K562 (cell line): ENCODE measurements around the gene PUSL1. TPM values are rescaled to one million over a fixed set of nuclear protein-coding genes. Genes with fewer than 3 reads are reported as not detected.

ENCODE experiments used
- ATF1 ChIP-seq, 2 experiments: fragments of 450-650 bp in 1 of 2; IDR thresholded peaks; 2 replicates each; pipeline ENCODE4 v1.6.1; 2016; ENCODE audit warnings: missing compliant biosample characterization in 1 of 2, missing genetic modification characterization in 1 of 2
- KDM4B ChIP-seq, 2 experiments: fragments of 450-650 bp in 1 of 2; sonication (generic) in 1 of 2; IDR thresholded peaks; 2 replicates each; pipeline ENCODE4 v1.6.1; 2016 to 2017; ENCODE audit warnings: borderline replicate concordance in 2 of 2, antibody characterized with exemption in 1 of 2, low read depth in 1 of 2, mild to moderate bottlenecking in 1 of 2
- NCOA1 ChIP-seq: fragments of 450-650 bp; IDR thresholded peaks from 2 replicates; pipeline ENCODE4 v1.6.1; 2016; ENCODE audit warnings: low read depth
- NR3C1 ChIP-seq: sonication (generic); formaldehyde crosslinking; IDR thresholded peaks from 2 replicates; pipeline ENCODE4 v1.8.1; 2022; ENCODE audit warnings: missing genetic modification reagents
- PHF8 ChIP-seq: fragments of 200-600 bp; sonication (generic); IDR thresholded peaks from 2 replicates; pipeline ENCODE4 v1.6.1; 2012; ENCODE audit warnings: mixed run types, mild to moderate bottlenecking, inconsistent platforms, low read length, moderate library complexity, borderline replicate concordance
- RBM15 ChIP-seq: fragments of 200-400 bp; formaldehyde crosslinking; IDR thresholded peaks from 2 replicates; pipeline ENCODE4 v1.6.1; 2018; ENCODE audit warnings: mild to moderate bottlenecking, low read length, moderate library complexity; ENCODE audit not compliant: insufficient read depth
- RBM34 ChIP-seq: fragments of 200-400 bp; formaldehyde crosslinking; IDR thresholded peaks from 2 replicates; pipeline ENCODE4 v1.6.1; 2018; ENCODE audit warnings: low read length, borderline replicate concordance; ENCODE audit not compliant: insufficient read depth
- RFX1 ChIP-seq: fragments of 450-650 bp; IDR thresholded peaks from 2 replicates; pipeline ENCODE4 v1.6.1; 2016; ENCODE audit warnings: mild to moderate bottlenecking, moderate library complexity
- TAL1 ChIP-seq: fragments of 450-650 bp; IDR thresholded peaks from 2 replicates; pipeline ENCODE4 v1.6.1; 2016; ENCODE audit warnings: mild to moderate bottlenecking
- TEAD2 ChIP-seq: fragments of 450-650 bp; IDR thresholded peaks from 2 replicates; pipeline ENCODE4 v1.6.1; 2016; ENCODE audit warnings: missing genetic modification characterization, control low read depth, missing compliant biosample characterization
- ZNF311 ChIP-seq: fragments of 250-450 bp; sonication (Bioruptor Pico); IDR thresholded peaks from 2 replicates; pipeline ENCODE4 v1.4.0; 2020; ENCODE audit warnings: mild to moderate bottlenecking, moderate library complexity
- ZNF384 ChIP-seq: IDR thresholded peaks from 2 replicates; pipeline ENCODE4 v1.6.1; 2012; ENCODE audit warnings: low read depth, low read length, improper control_type of control experiment
- ZNF507 ChIP-seq: conservative IDR thresholded peaks from 2 replicates; pipeline ENCODE4 v1.6.1; 2017; ENCODE audit warnings: missing genetic modification characterization, missing compliant biosample characterization
- polyA plus RNA-seq, 8 experiments: library from polyadenylated mRNA; depleted of rRNA in 4 of 8; stranded (reverse) in 5 of 8; unstranded in 3 of 8; fragments of >200 nt; fragmentation: Nextera tagmentation in 2 of 8; fragmentation: Illumina TruSeq in 1 of 8; extraction: Ambion mirVana in 2 of 8; extraction: Trizol in 1 of 8; gene quantifications; 2 replicates each; pipeline versions ENCODE4 v1.2.1 to v1.2.3, GENCODE V29; 2011 to 2014; ENCODE audit warnings: inconsistent platforms in 1 of 8, missing spikeins in 1 of 8
- total RNA-seq, 7 experiments: library from RNA; depleted of rRNA in 6 of 7; stranded (reverse); fragments of >200 nt in 6 of 7; fragmentation: Illumina TruSeq in 2 of 7; extraction: Trizol in 2 of 7; gene quantifications; 2 replicates each; pipeline versions ENCODE4 v1.2.1 to v1.2.3, GENCODE V29; 2011 to 2021; ENCODE audit warnings: low replicate concordance in 1 of 7
- TF ChIP-seq, protein P1 (sequence below): fragments of 250-450 bp; sonication (Bioruptor Pico); IDR thresholded peaks from 2 replicates; pipeline ENCODE4 v1.4.0; 2020; ENCODE audit warnings: borderline replicate concordance
- TF ChIP-seq, protein P2 (sequence below): sonication (generic); formaldehyde crosslinking; IDR thresholded peaks from 2 replicates; pipeline ENCODE4 v1.8.1; 2023; ENCODE audit warnings: mild to moderate bottlenecking, missing genetic modification reagents
- TF ChIP-seq, protein P3 (sequence below): fragments of 250-450 bp; sonication (Bioruptor Pico); IDR thresholded peaks from 2 replicates; pipeline ENCODE4 v1.5.0; 2020; ENCODE audit warnings: mild to moderate bottlenecking, borderline replicate concordance
- TF ChIP-seq, protein P4 (sequence below), 2 experiments: fragments of 450-650 bp; IDR thresholded peaks; 2 replicates each; pipeline ENCODE4 v1.6.1; 2016
- TF ChIP-seq, protein P5 (sequence below): fragments of 450-650 bp; formaldehyde crosslinking; conservative IDR thresholded peaks from 2 replicates; pipeline ENCODE4 v1.4.0; 2022; ENCODE audit warnings: mild to moderate bottlenecking, missing genetic modification characterization
- TF ChIP-seq, protein P6 (sequence below): fragments of 250-450 bp; sonication (Bioruptor Pico); IDR thresholded peaks from 2 replicates; pipeline ENCODE4 v1.5.0; 2021

The PUSL1 gene
- total and polyA plus RNA-seq, 9 of the 15 experiments (the other 6 are each of a cell fraction or from before 2014, with no cell fraction given), result 0.62 to 86.9 (median 13.6) TPM

DNA sequence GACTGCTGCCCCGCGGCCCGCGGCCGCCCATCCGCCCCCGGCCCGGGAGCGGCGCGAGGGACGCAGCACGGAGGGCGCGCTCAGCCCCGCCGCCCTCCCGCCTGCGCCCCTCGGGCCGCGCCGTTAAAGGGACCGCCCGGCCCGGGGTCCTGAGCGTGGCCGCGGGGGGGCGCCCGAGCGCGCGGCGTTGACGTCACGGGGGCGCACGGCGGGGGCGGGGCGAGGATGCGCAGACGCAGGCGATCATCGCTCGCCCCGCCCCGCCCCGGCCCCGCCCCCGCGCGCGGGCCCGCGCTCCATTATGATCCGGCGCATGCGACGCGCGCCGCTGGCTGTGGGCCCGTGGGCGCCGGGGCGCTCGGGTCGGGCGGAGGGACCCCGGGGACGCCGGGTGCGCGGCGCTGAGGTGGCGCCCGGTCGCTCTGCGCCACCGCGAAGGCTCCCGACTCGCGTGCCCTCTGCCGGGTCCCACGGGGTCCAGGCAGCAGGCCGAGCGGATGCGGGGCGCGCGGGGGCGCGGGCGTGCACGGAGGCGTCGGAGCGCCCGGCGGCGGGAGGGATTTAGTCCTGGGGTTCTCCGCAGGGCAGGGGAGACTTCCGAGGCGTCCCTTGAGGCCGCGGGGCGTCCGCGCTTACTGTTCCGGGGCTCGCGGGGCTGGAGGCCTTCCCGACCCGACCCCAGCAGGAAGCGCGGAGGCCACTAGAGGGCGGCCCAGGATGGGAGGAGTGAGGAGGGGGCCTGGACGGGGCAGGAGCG is 41.0 kb downstream of the PUSL1 start, which contains the start of gene DVL1 (continued):
- TF ChIP-seq ATF1 (CRISPR knock-in tag; IDR thresholded peaks at IDR 0.05) (no peak), ATF1 (tag; IDR thresholded peaks at IDR 0.05) (peak; percentile 29; the same call in 1 of the 2 replicates), TAL1 (no peak), RFX1 (no peak), ZNF311 (CRISPR knock-in tag) (no peak), RBM34 (no peak), NCOA1 (no peak), PHF8 (peak; percentile 79; the same call in 1 of the 2 replicates), ZNF507 (no peak), KDM4B (IDR thresholded peaks at IDR 0.05; ENCODE audit: borderline replicate concordance in 2 of 2, low read depth in 1 of 2) (no peak; a peak in 1 of 4 replicates), NR3C1 (CRISPR knock-in tag) (peak; percentile 70; the same call in 1 of the 2 replicates), RBM15 (no peak), TEAD2 (tag) (no peak), ZNF384 (no peak)
- TF ChIP-seq, protein P1, sequence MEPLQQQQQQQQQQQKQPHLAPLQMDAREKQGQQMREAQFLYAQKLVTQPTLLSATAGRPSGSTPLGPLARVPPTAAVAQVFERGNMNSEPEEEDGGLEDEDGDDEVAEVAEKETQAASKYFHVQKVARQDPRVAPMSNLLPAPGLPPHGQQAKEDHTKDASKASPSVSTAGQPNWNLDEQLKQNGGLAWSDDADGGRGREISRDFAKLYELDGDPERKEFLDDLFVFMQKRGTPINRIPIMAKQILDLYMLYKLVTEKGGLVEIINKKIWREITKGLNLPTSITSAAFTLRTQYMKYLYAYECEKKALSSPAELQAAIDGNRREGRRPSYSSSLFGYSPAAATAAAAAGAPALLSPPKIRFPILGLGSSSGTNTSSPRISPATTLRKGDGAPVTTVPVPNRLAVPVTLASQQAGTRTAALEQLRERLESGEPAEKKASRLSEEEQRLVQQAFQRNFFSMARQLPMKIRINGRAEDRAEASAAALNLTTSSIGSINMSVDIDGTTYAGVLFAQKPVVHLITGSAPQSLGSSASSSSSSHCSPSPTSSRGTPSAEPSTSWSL (CRISPR knock-in tag), result peak; percentile 93; the same call in 1 of the 2 replicates
- TF ChIP-seq, protein P2, sequence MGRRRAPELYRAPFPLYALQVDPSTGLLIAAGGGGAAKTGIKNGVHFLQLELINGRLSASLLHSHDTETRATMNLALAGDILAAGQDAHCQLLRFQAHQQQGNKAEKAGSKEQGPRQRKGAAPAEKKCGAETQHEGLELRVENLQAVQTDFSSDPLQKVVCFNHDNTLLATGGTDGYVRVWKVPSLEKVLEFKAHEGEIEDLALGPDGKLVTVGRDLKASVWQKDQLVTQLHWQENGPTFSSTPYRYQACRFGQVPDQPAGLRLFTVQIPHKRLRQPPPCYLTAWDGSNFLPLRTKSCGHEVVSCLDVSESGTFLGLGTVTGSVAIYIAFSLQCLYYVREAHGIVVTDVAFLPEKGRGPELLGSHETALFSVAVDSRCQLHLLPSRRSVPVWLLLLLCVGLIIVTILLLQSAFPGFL (CRISPR knock-in tag), result no peak
- TF ChIP-seq, protein P3, sequence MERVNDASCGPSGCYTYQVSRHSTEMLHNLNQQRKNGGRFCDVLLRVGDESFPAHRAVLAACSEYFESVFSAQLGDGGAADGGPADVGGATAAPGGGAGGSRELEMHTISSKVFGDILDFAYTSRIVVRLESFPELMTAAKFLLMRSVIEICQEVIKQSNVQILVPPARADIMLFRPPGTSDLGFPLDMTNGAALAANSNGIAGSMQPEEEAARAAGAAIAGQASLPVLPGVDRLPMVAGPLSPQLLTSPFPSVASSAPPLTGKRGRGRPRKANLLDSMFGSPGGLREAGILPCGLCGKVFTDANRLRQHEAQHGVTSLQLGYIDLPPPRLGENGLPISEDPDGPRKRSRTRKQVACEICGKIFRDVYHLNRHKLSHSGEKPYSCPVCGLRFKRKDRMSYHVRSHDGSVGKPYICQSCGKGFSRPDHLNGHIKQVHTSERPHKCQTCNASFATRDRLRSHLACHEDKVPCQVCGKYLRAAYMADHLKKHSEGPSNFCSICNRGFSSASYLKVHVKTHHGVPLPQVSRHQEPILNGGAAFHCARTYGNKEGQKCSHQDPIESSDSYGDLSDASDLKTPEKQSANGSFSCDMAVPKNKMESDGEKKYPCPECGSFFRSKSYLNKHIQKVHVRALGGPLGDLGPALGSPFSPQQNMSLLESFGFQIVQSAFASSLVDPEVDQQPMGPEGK, result no peak
- TF ChIP-seq, protein P4, sequence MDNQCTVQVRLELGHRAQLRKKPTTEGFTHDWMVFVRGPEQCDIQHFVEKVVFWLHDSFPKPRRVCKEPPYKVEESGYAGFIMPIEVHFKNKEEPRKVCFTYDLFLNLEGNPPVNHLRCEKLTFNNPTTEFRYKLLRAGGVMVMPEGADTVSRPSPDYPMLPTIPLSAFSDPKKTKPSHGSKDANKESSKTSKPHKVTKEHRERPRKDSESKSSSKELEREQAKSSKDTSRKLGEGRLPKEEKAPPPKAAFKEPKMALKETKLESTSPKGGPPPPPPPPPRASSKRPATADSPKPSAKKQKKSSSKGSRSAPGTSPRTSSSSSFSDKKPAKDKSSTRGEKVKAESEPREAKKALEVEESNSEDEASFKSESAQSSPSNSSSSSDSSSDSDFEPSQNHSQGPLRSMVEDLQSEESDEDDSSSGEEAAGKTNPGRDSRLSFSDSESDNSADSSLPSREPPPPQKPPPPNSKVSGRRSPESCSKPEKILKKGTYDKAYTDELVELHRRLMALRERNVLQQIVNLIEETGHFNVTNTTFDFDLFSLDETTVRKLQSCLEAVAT (IDR thresholded peaks at IDR 0.05), result no peak
- TF ChIP-seq, protein P5, sequence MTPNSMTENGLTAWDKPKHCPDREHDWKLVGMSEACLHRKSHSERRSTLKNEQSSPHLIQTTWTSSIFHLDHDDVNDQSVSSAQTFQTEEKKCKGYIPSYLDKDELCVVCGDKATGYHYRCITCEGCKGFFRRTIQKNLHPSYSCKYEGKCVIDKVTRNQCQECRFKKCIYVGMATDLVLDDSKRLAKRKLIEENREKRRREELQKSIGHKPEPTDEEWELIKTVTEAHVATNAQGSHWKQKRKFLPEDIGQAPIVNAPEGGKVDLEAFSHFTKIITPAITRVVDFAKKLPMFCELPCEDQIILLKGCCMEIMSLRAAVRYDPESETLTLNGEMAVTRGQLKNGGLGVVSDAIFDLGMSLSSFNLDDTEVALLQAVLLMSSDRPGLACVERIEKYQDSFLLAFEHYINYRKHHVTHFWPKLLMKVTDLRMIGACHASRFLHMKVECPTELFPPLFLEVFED (CRISPR knock-in tag), result no peak
- TF ChIP-seq, protein P6, sequence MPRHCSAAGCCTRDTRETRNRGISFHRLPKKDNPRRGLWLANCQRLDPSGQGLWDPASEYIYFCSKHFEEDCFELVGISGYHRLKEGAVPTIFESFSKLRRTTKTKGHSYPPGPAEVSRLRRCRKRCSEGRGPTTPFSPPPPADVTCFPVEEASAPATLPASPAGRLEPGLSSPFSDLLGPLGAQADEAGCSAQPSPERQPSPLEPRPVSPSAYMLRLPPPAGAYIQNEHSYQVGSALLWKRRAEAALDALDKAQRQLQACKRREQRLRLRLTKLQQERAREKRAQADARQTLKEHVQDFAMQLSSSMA (CRISPR knock-in tag), result 0 out of 2 replicates have a peak, but pooled peaks have one; percentile 42
